Tibial artery (tissue), 4 donors: ENCODE data around the gene OR51T1.

Experiments used
- DNase-seq, 2 donors: peaks; one replicate each; pipeline ENCODE4 v3.0.0-alpha.2; 2019
- H3K27ac ChIP-seq, 2 donors: fragments of 200-600 bp; sonication (generic) in 1 of 2; 1 replicate in 1 of 2; 2 replicates in 1 of 2; pipeline ENCODE4 v1.5.1; 2018 to 2019; ENCODE audit warnings: mild to moderate bottlenecking in 1 of 2
- H3K27me3 ChIP-seq, 2 donors: fragments of 200-600 bp; sonication (generic) in 1 of 2; one replicate each; pipeline versions ENCODE4 v1.5.1 to v1.6.0; 2016 to 2019
- H3K36me3 ChIP-seq, 3 donors: fragments of 200-600 bp; sonication (generic) in 2 of 3; one replicate each; pipeline ENCODE4 v1.5.1; 2016 to 2019; ENCODE audit warnings: mild to moderate bottlenecking in 2 of 3
- H3K4me1 ChIP-seq, 4 donors: fragments of 200-600 bp; sonication (generic) in 2 of 4; 1 replicate in 3 of 4; 2 replicates in 1 of 4; pipeline ENCODE4 v1.5.1; 2016 to 2019
- H3K4me3 ChIP-seq, 2 donors: fragments of 200-600 bp; sonication (generic) in 1 of 2; 1 replicate in 1 of 2; 2 replicates in 1 of 2; pipeline ENCODE4 v1.5.1; 2018 to 2019; ENCODE audit warnings: mild to moderate bottlenecking in 2 of 2
- H3K9me3 ChIP-seq, 3 donors: fragments of 200-600 bp; sonication (generic) in 1 of 3; one replicate each; pipeline ENCODE4 v1.5.1; 2016 to 2019
- intact Hi-C: fragments of 100-400 bp; cut with DNase I; formaldehyde crosslinking; loops from one replicate; pipeline ENCODE4 v1.15.0; 2023; ENCODE audit warnings: low total_unique reads
- TF ChIP-seq, protein P1 (sequence below), 2 experiments: fragments of 200-600 bp in 1 of 2; fragments of 450-650 bp in 1 of 2; IDR thresholded peaks; one replicate each; pipeline ENCODE4 v1.5.1; 2017 to 2019; ENCODE audit warnings: antibody characterized with exemption in 2 of 2, mild to moderate bottlenecking in 1 of 2, moderate library complexity in 1 of 2

OR51T1 gene

GRCh38 chr11:4919250-4919649 is 37.5 kb downstream of the OR51T1 start, which contains the start of gene OR51G2:
Gene OR51G2 (minus strand): TSS chr11:4919350. CDS start chr11:4915663, 3,687 bp downstream.
- Histone ChIP-seq H3K27me3 (no peaks in the 10 kb centered on the region), H3K4me1 (no peaks in the 10 kb centered on the region), H3K9me3 (no peaks in the 10 kb centered on the region), H3K4me3 (no peak within 1 kb of the TSS), H3K27ac (no peak within 1 kb of the TSS), H3K36me3 (no peaks in the 10 kb centered on the region)
- no peak for DNase-seq
- intact Hi-C loops: no loop called here
- TF ChIP-seq, protein P1, sequence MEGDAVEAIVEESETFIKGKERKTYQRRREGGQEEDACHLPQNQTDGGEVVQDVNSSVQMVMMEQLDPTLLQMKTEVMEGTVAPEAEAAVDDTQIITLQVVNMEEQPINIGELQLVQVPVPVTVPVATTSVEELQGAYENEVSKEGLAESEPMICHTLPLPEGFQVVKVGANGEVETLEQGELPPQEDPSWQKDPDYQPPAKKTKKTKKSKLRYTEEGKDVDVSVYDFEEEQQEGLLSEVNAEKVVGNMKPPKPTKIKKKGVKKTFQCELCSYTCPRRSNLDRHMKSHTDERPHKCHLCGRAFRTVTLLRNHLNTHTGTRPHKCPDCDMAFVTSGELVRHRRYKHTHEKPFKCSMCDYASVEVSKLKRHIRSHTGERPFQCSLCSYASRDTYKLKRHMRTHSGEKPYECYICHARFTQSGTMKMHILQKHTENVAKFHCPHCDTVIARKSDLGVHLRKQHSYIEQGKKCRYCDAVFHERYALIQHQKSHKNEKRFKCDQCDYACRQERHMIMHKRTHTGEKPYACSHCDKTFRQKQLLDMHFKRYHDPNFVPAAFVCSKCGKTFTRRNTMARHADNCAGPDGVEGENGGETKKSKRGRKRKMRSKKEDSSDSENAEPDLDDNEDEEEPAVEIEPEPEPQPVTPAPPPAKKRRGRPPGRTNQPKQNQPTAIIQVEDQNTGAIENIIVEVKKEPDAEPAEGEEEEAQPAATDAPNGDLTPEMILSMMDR (IDR thresholded peaks at IDR 0.05): no peak

- no peaks in the 10 kb centered on the region for H3K9me3 ChIP-seq
- intact Hi-C loops: no loop called here
- H3K4me1 ChIP-seq: no peaks in the 10 kb centered on the region
- TF ChIP-seq, protein P1 (IDR thresholded peaks at IDR 0.05): no peak
- H3K27ac ChIP-seq: no peak overlapping the region
- H3K36me3 ChIP-seq: no peaks in the 10 kb centered on the region
- no peaks in the 10 kb centered on the region for H3K27me3 ChIP-seq
- no peak overlapping the region for H3K4me3 ChIP-seq
- DNase-seq: no peak
These were observed 40.1 kb downstream of the OR51T1 start for GRCh38 chr11:4921796-4922195.

GRCh38 chr11:4922304-4922703 is 40.6 kb downstream of the OR51T1 start:
- no peaks in the 10 kb centered on the region for H3K4me1 ChIP-seq
- intact Hi-C loops: no loop called here
- H3K9me3 ChIP-seq: no peaks in the 10 kb centered on the region
- H3K27ac ChIP-seq: no peak overlapping the region
- H3K27me3 ChIP-seq: no peaks in the 10 kb centered on the region
- TF ChIP-seq, protein P1 (IDR thresholded peaks at IDR 0.05): no peak
- H3K36me3 ChIP-seq: no peaks in the 10 kb centered on the region
- no peak for DNase-seq
- H3K4me3 ChIP-seq: no peak overlapping the region

- H3K4me3 ChIP-seq: no peak within 1 kb of the TSS
- no peaks in the 10 kb centered on the region for H3K4me1 ChIP-seq
- no peaks in the 10 kb centered on the region for H3K36me3 ChIP-seq
- intact Hi-C loops: no loop called here
- H3K9me3 ChIP-seq: no peaks in the 10 kb centered on the region
- TF ChIP-seq, protein P1 (IDR thresholded peaks at IDR 0.05): no peak
- no peak for DNase-seq
- no peaks in the 10 kb centered on the region for H3K27me3 ChIP-seq
- H3K27ac ChIP-seq: no peak within 1 kb of the TSS
These were observed 42.5 kb downstream of the OR51T1 start, which contains the start of gene OR51G1 for GRCh38 chr11:4924239-4924638. Gene OR51G1 (minus strand): TSS chr11:4924339. CDS start chr11:4924339, 0 bp downstream.

- no peak for DNase-seq
- H3K4me3 ChIP-seq: no peak overlapping the region
- intact Hi-C loops: no loop called here
- no peak overlapping the region for H3K27ac ChIP-seq
- no peaks in the 10 kb centered on the region for H3K27me3 ChIP-seq
- TF ChIP-seq, protein P1 (IDR thresholded peaks at IDR 0.05): no peak
- no peaks in the 10 kb centered on the region for H3K4me1 ChIP-seq
- no peaks in the 10 kb centered on the region for H3K36me3 ChIP-seq
- no peaks in the 10 kb centered on the region for H3K9me3 ChIP-seq
These were observed 44.9 kb downstream of the OR51T1 start for GRCh38 chr11:4926608-4927007.
